SU-DHL-6 (cell line): ENCODE measurements around the gene STIM2.

Experiments
- CTCF ChIP-seq: fragments of 200-600 bp; sonication (generic); IDR thresholded peaks from one replicate; pipeline ENCODE4 v1.5.1; 2017; ENCODE audit warnings: antibody characterized with exemption, mild to moderate bottlenecking, low read length, moderate library complexity; ENCODE audit not compliant: insufficient read depth, poor library complexity, severe bottlenecking
- EZH2phosphoT487 ChIP-seq: fragments of 200-600 bp; sonication (generic), shearing (Covaris generic); conservative IDR thresholded peaks from 2 replicates; pipeline ENCODE4 v1.6.1; 2018; ENCODE audit warnings: mild to moderate bottlenecking, antibody characterized with exemption, low read length, moderate library complexity, mixed read lengths

DNA sequence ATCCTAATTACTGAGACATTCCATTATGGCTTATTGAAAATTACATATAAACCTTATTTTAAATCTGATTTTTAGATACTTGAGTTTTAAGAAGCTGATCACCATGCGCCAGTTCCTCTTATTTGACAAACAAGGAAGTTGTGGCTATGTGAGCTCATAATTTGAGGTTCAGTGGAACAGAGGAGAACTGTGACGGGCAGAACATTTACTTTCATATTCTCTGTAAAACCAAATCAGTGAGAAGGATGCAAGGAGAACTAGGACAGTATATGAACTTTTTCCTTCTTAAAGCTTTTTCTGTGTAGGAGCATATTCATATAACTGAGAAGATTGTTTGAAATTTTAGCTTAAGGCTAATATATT, 25.3 kb downstream of the STIM2 start:
- TF ChIP-seq CTCF (no peak), EZH2phosphoT487 (no peak)
